Mesenchymal stem cell (in vitro differentiated cells and primary cell): ENCODE results near the gene TNFRSF4.

Source experiments
- DNase-seq: peaks from one replicate; pipeline ENCODE4 v3.0.0-alpha.2; 2013
- H2AFZ ChIP-seq: one replicate; pipeline ENCODE4 v1.6.1; 2013; ENCODE audit warnings: low read depth, mild to moderate bottlenecking, control low read depth, inconsistent platforms, low read length, moderate library complexity
- H2AK5ac ChIP-seq: 2 replicates; pipeline ENCODE4 v1.6.1; 2013; ENCODE audit warnings: low read length, moderate library complexity, mild to moderate bottlenecking, inconsistent platforms; ENCODE audit not compliant: severe bottlenecking
- H2BK120ac ChIP-seq: one replicate; pipeline ENCODE4 v1.6.1; 2013; ENCODE audit warnings: low read depth, mild to moderate bottlenecking, inconsistent platforms, low read length, moderate library complexity
- H2BK12ac ChIP-seq, 2 experiments: one replicate each; pipeline ENCODE4 v1.6.1; 2013; ENCODE audit warnings: inconsistent platforms in 2 of 2, low read length in 2 of 2, mild to moderate bottlenecking in 2 of 2, moderate library complexity in 2 of 2, control low read depth in 1 of 2
- H2BK15ac ChIP-seq: one replicate; pipeline ENCODE4 v1.6.1; 2013; ENCODE audit warnings: mild to moderate bottlenecking, low read depth, inconsistent platforms; ENCODE audit not compliant: poor library complexity, severe bottlenecking
- H2BK5ac ChIP-seq: 2 replicates; pipeline ENCODE4 v1.6.1; 2013; ENCODE audit warnings: low read depth, mild to moderate bottlenecking, low read length, control low read depth, inconsistent platforms; ENCODE audit not compliant: poor library complexity, severe bottlenecking
- H3K14ac ChIP-seq, 2 experiments: one replicate each; pipeline ENCODE4 v1.6.1; 2013; ENCODE audit warnings: inconsistent platforms in 2 of 2, low read length in 2 of 2, control low read depth in 1 of 2, mild to moderate bottlenecking in 1 of 2, moderate library complexity in 1 of 2
- H3K18ac ChIP-seq, 2 experiments: one replicate each; pipeline ENCODE4 v1.6.1; 2013; ENCODE audit warnings: inconsistent platforms in 2 of 2, low read length in 2 of 2, control low read depth in 1 of 2, low read depth in 1 of 2, mild to moderate bottlenecking in 1 of 2
- H3K23ac ChIP-seq, 2 experiments: one replicate each; pipeline ENCODE4 v1.6.1; 2013; ENCODE audit warnings: inconsistent platforms in 2 of 2, low read length in 2 of 2, mild to moderate bottlenecking in 2 of 2, moderate library complexity in 2 of 2, control low read depth in 1 of 2
- H3K27ac ChIP-seq: 2 replicates; pipeline ENCODE4 v1.5.1; 2013; ENCODE audit warnings: mild to moderate bottlenecking, moderate library complexity, low read length, control low read depth, inconsistent platforms; ENCODE audit not compliant: poor library complexity, severe bottlenecking
- H3K27me3 ChIP-seq, 2 experiments: 2 replicates each; pipeline versions ENCODE4 v1.6.1 to v1.7.0; 2013; ENCODE audit warnings: low read length in 2 of 2, mild to moderate bottlenecking in 2 of 2, moderate library complexity in 2 of 2, control low read depth in 1 of 2, inconsistent platforms in 1 of 2; ENCODE audit not compliant: control insufficient read depth in 1 of 2, insufficient read depth in 1 of 2
- H3K36me3 ChIP-seq, 2 experiments: 2 replicates each; pipeline versions ENCODE4 v1.6.1 to v1.7.0; 2013; ENCODE audit warnings: low read length in 2 of 2, control low read depth in 1 of 2, inconsistent platforms in 1 of 2, low read depth in 1 of 2, mild to moderate bottlenecking in 1 of 2; ENCODE audit not compliant: insufficient read depth in 2 of 2, control insufficient read depth in 1 of 2
- H3K4ac ChIP-seq, 2 experiments: one replicate each; pipeline ENCODE4 v1.6.1; 2013; ENCODE audit warnings: inconsistent platforms in 2 of 2, low read length in 2 of 2, mild to moderate bottlenecking in 2 of 2, moderate library complexity in 2 of 2, control low read depth in 1 of 2, low read depth in 1 of 2
- H3K4me1 ChIP-seq: 2 replicates; pipeline ENCODE4 v1.6.1; 2013; ENCODE audit warnings: low read depth, low read length, control low read depth; ENCODE audit not compliant: control insufficient read depth, insufficient read depth
- H3K4me2 ChIP-seq: 2 replicates; pipeline ENCODE4 v1.6.1; 2013; ENCODE audit warnings: low read length, mild to moderate bottlenecking, inconsistent platforms; ENCODE audit not compliant: poor library complexity, severe bottlenecking
- H3K4me3 ChIP-seq, 2 experiments: 2 replicates each; pipeline versions ENCODE4 v1.5.1 to v1.7.0; 2013; ENCODE audit warnings: low read length in 2 of 2, mild to moderate bottlenecking in 2 of 2, control low read depth in 1 of 2, low read depth in 1 of 2; ENCODE audit not compliant: insufficient read depth in 1 of 2
- H3K79me1 ChIP-seq: replicated peaks from 2 replicates; pipeline ENCODE4 v1.6.1; 2013; ENCODE audit warnings: mild to moderate bottlenecking, control low read depth, low read length, inconsistent platforms; ENCODE audit not compliant: poor library complexity, severe bottlenecking
- H3K9ac ChIP-seq: 2 replicates; pipeline ENCODE4 v1.7.0; 2013; ENCODE audit warnings: mild to moderate bottlenecking, low read length, moderate library complexity
- H3K9me3 ChIP-seq: 2 replicates; pipeline ENCODE4 v1.7.0; 2013; ENCODE audit warnings: mild to moderate bottlenecking, low read length; ENCODE audit not compliant: control insufficient read depth
- H4K8ac ChIP-seq: one replicate; pipeline ENCODE4 v1.6.1; 2013; ENCODE audit warnings: inconsistent platforms, mild to moderate bottlenecking, low read length, moderate library complexity
- H4K91ac ChIP-seq: one replicate; pipeline ENCODE4 v1.6.1; 2013; ENCODE audit warnings: mild to moderate bottlenecking, low read length, inconsistent platforms
- WGBS: methylation state at CpG from one replicate; pipeline ENCODE4 v1.1.7; 2013; ENCODE audit warnings: mixed read lengths; 5-methylcytosine and 5-hydroxymethylcytosine counted together

Gene TNFRSF4

GRCh38 chr1:1244192-1244811 is 30.3 kb upstream of the TNFRSF4 start:
- peaks cover 6 to 30% of the 10 kb centered on the region in 2 experiments for H3K27me3 ChIP-seq
- H2BK15ac ChIP-seq: no peak overlapping the region
- no peak overlapping the region for H3K4me3 ChIP-seq
- H3K23ac ChIP-seq: no peak overlapping the region
- H3K4me2 ChIP-seq: no peak overlapping the region
- no peak overlapping the region for H2BK5ac ChIP-seq
- no peak overlapping the region for H3K27ac ChIP-seq
- H3K9me3 ChIP-seq: no peaks in the 10 kb centered on the region
- no peak overlapping the region for H3K18ac ChIP-seq
- H2BK12ac ChIP-seq: no peak overlapping the region
- no peak overlapping the region for H3K4ac ChIP-seq
- no peak overlapping the region for H2AK5ac ChIP-seq
- H3K14ac ChIP-seq: no peak overlapping the region
- H3K9ac ChIP-seq: no peak overlapping the region
- 82% methylated on average over 28 of the region's 30 CpGs for WGBS
- no peak overlapping the region for H4K91ac ChIP-seq
- peaks cover 0 to 32% of the 10 kb centered on the region in 2 experiments for H3K36me3 ChIP-seq
- peaks cover 2% of the 10 kb centered on the region for H3K79me1 ChIP-seq
- DNase-seq: no peak
- H2BK120ac ChIP-seq: no peak overlapping the region
- peaks cover 43% of the 10 kb centered on the region for H3K4me1 ChIP-seq
- no peak overlapping the region for H4K8ac ChIP-seq
- H2AFZ ChIP-seq: no peak overlapping the region

GRCh38 chr1:1243807-1244191 is 29.8 kb upstream of the TNFRSF4 start:
- H3K27me3 ChIP-seq: peaks cover 6 to 35% of the 10 kb centered on the region in 2 experiments
- no peak overlapping the region for H3K27ac ChIP-seq
- H3K4me1 ChIP-seq: peaks cover 43% of the 10 kb centered on the region
- WGBS: 74% methylated on average over 23 of the region's 23 CpGs
- H3K79me1 ChIP-seq: peaks cover 2% of the 10 kb centered on the region
- no peaks in the 10 kb centered on the region for H3K9me3 ChIP-seq
- H3K9ac ChIP-seq: no peak overlapping the region
- no peak overlapping the region for H2AK5ac ChIP-seq
- H4K91ac ChIP-seq: no peak overlapping the region
- no peak overlapping the region for H2BK12ac ChIP-seq
- no peak overlapping the region for H3K4me3 ChIP-seq
- H3K18ac ChIP-seq: no peak overlapping the region
- no peak overlapping the region for H2BK15ac ChIP-seq
- H4K8ac ChIP-seq: no peak overlapping the region
- no peak overlapping the region for H3K4me2 ChIP-seq
- H2BK5ac ChIP-seq: no peak overlapping the region
- H2BK120ac ChIP-seq: no peak overlapping the region
- H3K23ac ChIP-seq: no peak overlapping the region
- H3K36me3 ChIP-seq: peaks cover 0 to 33% of the 10 kb centered on the region in 2 experiments
- H3K14ac ChIP-seq: no peak overlapping the region
- H2AFZ ChIP-seq: no peak overlapping the region
- DNase-seq: no peak
- no peak overlapping the region for H3K4ac ChIP-seq

GRCh38 chr1:1243266-1243660 is 29.3 kb upstream of the TNFRSF4 start:
- Histone ChIP-seq H2BK15ac (no peak overlapping the region), H3K23ac (no peak overlapping the region), H3K79me1 (peaks cover 2% of the 10 kb centered on the region), H3K9ac (no peak overlapping the region), H2BK12ac (no peak overlapping the region), H3K4me2 (no peak overlapping the region), H2BK120ac (no peak overlapping the region), H3K4me3 (no peak overlapping the region), H2AFZ (no peak overlapping the region), H3K27me3 (peaks cover 6 to 40% of the 10 kb centered on the region in 2 experiments), H3K36me3 (peaks cover 0 to 34% of the 10 kb centered on the region in 2 experiments), H3K4me1 (peaks cover 43% of the 10 kb centered on the region), H3K14ac (no peak overlapping the region), H3K4ac (no peak overlapping the region), H2BK5ac (no peak overlapping the region), H3K18ac (no peak overlapping the region), H3K9me3 (no peaks in the 10 kb centered on the region), H4K91ac (no peak overlapping the region), H4K8ac (no peak overlapping the region), H3K27ac (no peak overlapping the region), H2AK5ac (no peak overlapping the region)
- DNase-seq: no peak
- 91% methylated on average over 23 of the region's 23 CpGs for WGBS

GRCh38 chr1:1242461-1243265 is 28.7 kb upstream of the TNFRSF4 start:
- H3K4me3 ChIP-seq: no peak overlapping the region
- H4K91ac ChIP-seq: no peak overlapping the region
- no peak overlapping the region for H3K4ac ChIP-seq
- no peak overlapping the region for H3K14ac ChIP-seq
- no peak overlapping the region for H2BK12ac ChIP-seq
- no peak for DNase-seq
- H3K36me3 ChIP-seq: peaks cover 0 to 34% of the 10 kb centered on the region in 2 experiments
- H3K79me1 ChIP-seq: peaks cover 2% of the 10 kb centered on the region
- H2BK120ac ChIP-seq: no peak overlapping the region
- no peak overlapping the region for H3K18ac ChIP-seq
- H3K9me3 ChIP-seq: no peaks in the 10 kb centered on the region
- H3K27ac ChIP-seq: no peak overlapping the region
- H2AK5ac ChIP-seq: no peak overlapping the region
- H2BK15ac ChIP-seq: no peak overlapping the region
- H4K8ac ChIP-seq: no peak overlapping the region
- H3K9ac ChIP-seq: no peak overlapping the region
- peaks cover 49% of the 10 kb centered on the region for H3K4me1 ChIP-seq
- H3K23ac ChIP-seq: no peak overlapping the region
- peaks cover 5 to 44% of the 10 kb centered on the region in 2 experiments for H3K27me3 ChIP-seq
- H2BK5ac ChIP-seq: no peak overlapping the region
- H2AFZ ChIP-seq: no peak overlapping the region
- H3K4me2 ChIP-seq: no peak overlapping the region
- WGBS: 93% methylated on average over 36 of the region's 41 CpGs
